HG03571 (cell line): Measurements from ENCODE around the gene SHISAL1.
A peak's percentile ranks its signal among the peaks of the same experiment; 100 is the strongest.
"Not testable (repeated sequence)": the region's sequence is repeated elsewhere in the genome, so short reads cannot be mapped to it uniquely, and the experiment has no call there.

Source experiments
- ATAC-seq: cut with Tn5 transposase; IDR thresholded peaks from one replicate; pipeline ENCODE4 v1.9.1; 2021; ENCODE audit not compliant: unreplicated experiment

SHISAL1 gene

GRCh38 chr22:44329179-44329796, 16.5 kb upstream of the SHISAL1 start:
- peak; percentile 59 for ATAC-seq

GRCh38 chr22:44328762-44329161, 16.0 kb upstream of the SHISAL1 start:
- no peak for ATAC-seq

GRCh38 chr22:44328326-44328725, 15.6 kb upstream of the SHISAL1 start:
- ATAC-seq: no peak

- ATAC-seq: no peak
Measured at GRCh38 chr22:44326491-44326885, 13.7 kb upstream of the SHISAL1 start.

- no peak for ATAC-seq
Measured at GRCh38 chr22:44325718-44326490, 13.2 kb upstream of the SHISAL1 start.

- ATAC-seq: not testable (repeated sequence)
Measured at GRCh38 chr22:44323140-44323790, 10.5 kb upstream of the SHISAL1 start.

GRCh38 chr22:44319685-44320084, 6.9 kb upstream of the SHISAL1 start:
- no peak for ATAC-seq

GRCh38 chr22:44318751-44319150, 6.0 kb upstream of the SHISAL1 start:
- ATAC-seq: no peak

- ATAC-seq: no peak
Measured at GRCh38 chr22:44317886-44318637, 5.3 kb upstream of the SHISAL1 start.

- no peak for ATAC-seq
Measured at GRCh38 chr22:44317123-44317444, 4.3 kb upstream of the SHISAL1 start.

GRCh38 chr22:44316393-44317122, 3.8 kb upstream of the SHISAL1 start:
- ATAC-seq: no peak

GRCh38 chr22:44314425-44315067, 1.8 kb upstream of the SHISAL1 start:
- no peak for ATAC-seq

- ATAC-seq: no peak
Measured at GRCh38 chr22:44313385-44314006, 745 bp upstream of the SHISAL1 start.

- no peak for ATAC-seq
Measured at GRCh38 chr22:44311855-44312170, 938 bp downstream of the SHISAL1 start.

- no peak for ATAC-seq
Measured at GRCh38 chr22:44311104-44311854, 1.5 kb downstream of the SHISAL1 start.

GRCh38 chr22:44309647-44310046, 3.1 kb downstream of the SHISAL1 start:
- ATAC-seq: no peak

GRCh38 chr22:44309137-44309536, 3.6 kb downstream of the SHISAL1 start:
- no peak for ATAC-seq

GRCh38 chr22:44307509-44308169, 5.1 kb downstream of the SHISAL1 start:
- no peak for ATAC-seq

- ATAC-seq: no peak
Measured at GRCh38 chr22:44305888-44306287, 6.9 kb downstream of the SHISAL1 start.
